ENCODE data around the gene GNRHR.

GRCh38 chr4:67700738-67701516, 53.3 kb downstream of the GNRHR start, which contains the start of gene UBA6:
- TF ChIP-seq, protein P1, sequence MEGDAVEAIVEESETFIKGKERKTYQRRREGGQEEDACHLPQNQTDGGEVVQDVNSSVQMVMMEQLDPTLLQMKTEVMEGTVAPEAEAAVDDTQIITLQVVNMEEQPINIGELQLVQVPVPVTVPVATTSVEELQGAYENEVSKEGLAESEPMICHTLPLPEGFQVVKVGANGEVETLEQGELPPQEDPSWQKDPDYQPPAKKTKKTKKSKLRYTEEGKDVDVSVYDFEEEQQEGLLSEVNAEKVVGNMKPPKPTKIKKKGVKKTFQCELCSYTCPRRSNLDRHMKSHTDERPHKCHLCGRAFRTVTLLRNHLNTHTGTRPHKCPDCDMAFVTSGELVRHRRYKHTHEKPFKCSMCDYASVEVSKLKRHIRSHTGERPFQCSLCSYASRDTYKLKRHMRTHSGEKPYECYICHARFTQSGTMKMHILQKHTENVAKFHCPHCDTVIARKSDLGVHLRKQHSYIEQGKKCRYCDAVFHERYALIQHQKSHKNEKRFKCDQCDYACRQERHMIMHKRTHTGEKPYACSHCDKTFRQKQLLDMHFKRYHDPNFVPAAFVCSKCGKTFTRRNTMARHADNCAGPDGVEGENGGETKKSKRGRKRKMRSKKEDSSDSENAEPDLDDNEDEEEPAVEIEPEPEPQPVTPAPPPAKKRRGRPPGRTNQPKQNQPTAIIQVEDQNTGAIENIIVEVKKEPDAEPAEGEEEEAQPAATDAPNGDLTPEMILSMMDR (IDR thresholded peaks at IDR 0.05) = peak in 4 of 6 experiments; percentile 29 to 51 (median 40)
- TF ChIP-seq POLR2A (IDR thresholded peaks at IDR 0.05) = peak in 3 of 4 donors; percentile 23 to 64 (median 52)

Data from upper lobe of left lung (tissue), 4 donors.